Type B pancreatic cell (in vitro differentiated cells): Measurements from ENCODE around the gene ALMS1. TPM values are rescaled to one million over a fixed set of nuclear protein-coding genes. Genes with fewer than 3 reads are reported as not detected.
"Not testable (repeated sequence)": the region's sequence is repeated elsewhere in the genome, so short reads cannot be mapped to it uniquely, and the experiment has no call there.

Experiments
- DNase-seq: peaks from one replicate; pipeline ENCODE4 v3.0.0; 2021; ENCODE audit warnings: mixed read lengths; ENCODE audit not compliant: unreplicated experiment; ENCODE audit errors: extremely low spot score
- H3K27ac Mint-ChIP-seq: 2 replicates; pipeline ENCODE4 v1.8.0; 2021; ENCODE audit warnings: mild to moderate bottlenecking, mixed read lengths
- H3K27me3 Mint-ChIP-seq: 2 replicates; pipeline ENCODE4 v1.8.0; 2021; ENCODE audit warnings: mixed read lengths
- H3K36me3 Mint-ChIP-seq: 2 replicates; pipeline ENCODE4 v1.8.0; 2021; ENCODE audit warnings: mixed read lengths
- H3K4me1 Mint-ChIP-seq: one replicate; pipeline ENCODE4 v1.8.0; 2021; ENCODE audit warnings: mixed read lengths; ENCODE audit not compliant: unreplicated experiment
- H3K4me3 Mint-ChIP-seq: 2 replicates; pipeline ENCODE4 v1.8.0; 2021; ENCODE audit warnings: mild to moderate bottlenecking, mixed read lengths
- H3K9me3 Mint-ChIP-seq: 2 replicates; pipeline ENCODE4 v1.8.0; 2021; ENCODE audit warnings: mixed read lengths
- total RNA-seq: library from RNA; stranded (reverse); gene quantifications from 2 replicates; pipeline ENCODE4 v1.2.1, GENCODE V29; 2021; ENCODE audit warnings: low replicate concordance
- TF ChIP-seq, protein P1 (sequence below): fragments of 200-600 bp; sonication (generic); conservative IDR thresholded peaks from 2 replicates; pipeline ENCODE4 v1.5.0; 2021; ENCODE audit warnings: antibody characterized with exemption, mild to moderate bottlenecking

Gene ALMS1
- total RNA-seq, 1 donor from 2014 or later = 30.4 TPM

DNA sequence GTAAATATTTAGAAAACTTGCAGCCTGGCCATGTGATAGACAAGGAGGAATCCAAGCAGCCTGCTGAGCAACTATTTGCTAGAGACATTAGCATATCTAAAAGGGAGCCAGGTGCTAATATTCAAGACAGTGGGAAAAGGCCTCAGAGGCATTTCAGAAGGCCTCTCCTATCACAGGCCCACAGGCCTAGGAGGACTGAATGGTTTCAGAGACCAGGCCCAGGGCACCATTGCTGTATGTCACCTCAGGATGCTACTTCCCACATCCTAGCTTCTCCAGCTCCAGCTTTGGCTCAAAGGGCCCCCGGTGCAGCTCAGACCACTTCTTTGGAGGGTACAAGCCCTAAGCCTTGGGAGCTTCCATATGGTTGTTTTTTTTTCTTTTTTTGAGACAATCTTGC, 252.8 kb downstream of the ALMS1 start:
- H3K27ac Mint-ChIP-seq = no peak overlapping the region
- DNase-seq = no peak
- no peak overlapping the region for H3K4me3 Mint-ChIP-seq
- TF ChIP-seq, protein P1, sequence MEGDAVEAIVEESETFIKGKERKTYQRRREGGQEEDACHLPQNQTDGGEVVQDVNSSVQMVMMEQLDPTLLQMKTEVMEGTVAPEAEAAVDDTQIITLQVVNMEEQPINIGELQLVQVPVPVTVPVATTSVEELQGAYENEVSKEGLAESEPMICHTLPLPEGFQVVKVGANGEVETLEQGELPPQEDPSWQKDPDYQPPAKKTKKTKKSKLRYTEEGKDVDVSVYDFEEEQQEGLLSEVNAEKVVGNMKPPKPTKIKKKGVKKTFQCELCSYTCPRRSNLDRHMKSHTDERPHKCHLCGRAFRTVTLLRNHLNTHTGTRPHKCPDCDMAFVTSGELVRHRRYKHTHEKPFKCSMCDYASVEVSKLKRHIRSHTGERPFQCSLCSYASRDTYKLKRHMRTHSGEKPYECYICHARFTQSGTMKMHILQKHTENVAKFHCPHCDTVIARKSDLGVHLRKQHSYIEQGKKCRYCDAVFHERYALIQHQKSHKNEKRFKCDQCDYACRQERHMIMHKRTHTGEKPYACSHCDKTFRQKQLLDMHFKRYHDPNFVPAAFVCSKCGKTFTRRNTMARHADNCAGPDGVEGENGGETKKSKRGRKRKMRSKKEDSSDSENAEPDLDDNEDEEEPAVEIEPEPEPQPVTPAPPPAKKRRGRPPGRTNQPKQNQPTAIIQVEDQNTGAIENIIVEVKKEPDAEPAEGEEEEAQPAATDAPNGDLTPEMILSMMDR = no peak
- peaks cover under 1% of the 10 kb centered on the region for H3K27me3 Mint-ChIP-seq
- no peaks in the 10 kb centered on the region for H3K9me3 Mint-ChIP-seq
- peaks cover 6% of the 10 kb centered on the region for H3K4me1 Mint-ChIP-seq
- H3K36me3 Mint-ChIP-seq = no peaks in the 10 kb centered on the region

DNA sequence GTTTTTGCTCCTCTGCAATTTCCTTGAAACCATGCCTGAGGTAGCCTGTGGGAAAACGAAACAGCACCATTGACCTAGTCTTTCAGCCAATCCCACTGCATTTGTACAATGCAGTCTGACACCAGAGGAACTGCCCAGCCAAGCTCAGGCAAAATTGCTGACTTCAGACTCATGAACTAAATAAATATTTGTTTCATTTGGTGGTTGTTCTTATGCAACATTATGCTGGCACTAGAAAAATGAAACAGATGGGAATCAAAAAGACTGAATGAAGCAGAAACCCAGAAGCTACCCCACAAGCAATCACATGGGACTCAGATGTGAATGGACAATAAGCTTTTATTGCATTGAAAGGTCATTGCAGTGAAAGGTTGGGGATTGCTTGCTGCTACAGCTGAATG, 254.9 kb downstream of the ALMS1 start:
- no peak for DNase-seq
- no peak overlapping the region for H3K27ac Mint-ChIP-seq
- peaks cover 6% of the 10 kb centered on the region for H3K4me1 Mint-ChIP-seq
- no peaks in the 10 kb centered on the region for H3K9me3 Mint-ChIP-seq
- H3K4me3 Mint-ChIP-seq = no peak overlapping the region
- H3K27me3 Mint-ChIP-seq = peaks cover 13% of the 10 kb centered on the region
- TF ChIP-seq, protein P1 = no peak
- H3K36me3 Mint-ChIP-seq = no peaks in the 10 kb centered on the region

DNA sequence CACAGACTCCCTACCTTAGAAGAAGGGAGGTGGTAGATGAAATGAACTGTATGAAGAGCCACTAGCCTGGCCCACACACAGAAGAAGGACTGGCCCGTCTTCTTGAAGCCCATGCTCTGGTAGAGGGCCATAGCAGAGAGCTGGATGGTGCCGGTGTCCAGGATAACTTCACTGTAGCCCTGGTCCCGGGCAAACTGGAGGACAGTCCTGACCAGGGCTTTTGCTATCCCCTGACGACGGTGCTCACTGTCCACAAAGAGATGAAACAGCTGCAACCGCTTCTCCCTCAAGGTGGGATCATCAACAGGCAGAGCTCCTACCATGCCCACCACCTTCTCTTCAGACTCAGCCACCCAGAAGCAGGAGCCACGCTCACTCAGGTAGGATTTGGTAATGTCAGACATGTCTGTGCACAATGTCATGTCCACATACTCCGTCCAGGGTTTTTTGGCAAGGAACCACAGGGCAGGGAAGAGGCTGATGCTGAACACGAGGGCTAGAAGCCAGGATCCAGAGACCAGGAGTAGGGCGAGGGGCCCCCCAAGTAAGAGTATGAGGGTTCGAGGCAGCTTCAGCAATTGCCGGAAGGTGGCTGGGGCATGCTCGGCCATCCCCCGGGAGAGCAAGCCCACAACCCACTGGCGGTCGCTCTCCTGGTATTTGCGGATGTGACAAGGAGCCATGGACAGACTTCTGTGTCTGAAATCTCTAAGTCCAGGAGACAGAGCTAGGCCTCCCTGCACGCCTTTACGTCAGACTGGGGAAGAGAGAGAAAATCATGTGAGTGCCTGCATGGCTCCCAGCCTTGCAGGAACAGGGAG, 255.5 kb downstream of the ALMS1 start:
- Mint-ChIP-seq H3K4me3 (no peak overlapping the region), H3K27me3 (peaks cover 19% of the 10 kb centered on the region), H3K9me3 (no peaks in the 10 kb centered on the region), H3K36me3 (no peaks in the 10 kb centered on the region), H3K27ac (no peak overlapping the region), H3K4me1 (peaks cover 6% of the 10 kb centered on the region)
- DNase-seq = no peak
- TF ChIP-seq, protein P1 = no peak

DNA sequence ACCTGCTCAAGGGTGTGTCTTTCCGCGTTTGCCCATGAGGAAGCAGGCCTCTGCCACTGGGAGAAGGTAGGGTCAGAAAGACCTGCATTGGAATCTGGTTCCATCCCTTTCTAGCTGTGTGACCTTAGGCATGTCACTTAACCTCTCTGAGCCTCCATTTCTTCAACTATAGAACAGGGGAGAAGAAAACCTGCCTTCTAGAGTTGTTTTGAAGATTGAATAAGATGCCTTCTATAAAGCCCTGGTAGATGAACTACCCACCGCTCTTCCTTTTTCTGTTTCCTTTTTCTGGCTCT, 256.1 kb downstream of the ALMS1 start:
- DNase-seq = no peak

DNA sequence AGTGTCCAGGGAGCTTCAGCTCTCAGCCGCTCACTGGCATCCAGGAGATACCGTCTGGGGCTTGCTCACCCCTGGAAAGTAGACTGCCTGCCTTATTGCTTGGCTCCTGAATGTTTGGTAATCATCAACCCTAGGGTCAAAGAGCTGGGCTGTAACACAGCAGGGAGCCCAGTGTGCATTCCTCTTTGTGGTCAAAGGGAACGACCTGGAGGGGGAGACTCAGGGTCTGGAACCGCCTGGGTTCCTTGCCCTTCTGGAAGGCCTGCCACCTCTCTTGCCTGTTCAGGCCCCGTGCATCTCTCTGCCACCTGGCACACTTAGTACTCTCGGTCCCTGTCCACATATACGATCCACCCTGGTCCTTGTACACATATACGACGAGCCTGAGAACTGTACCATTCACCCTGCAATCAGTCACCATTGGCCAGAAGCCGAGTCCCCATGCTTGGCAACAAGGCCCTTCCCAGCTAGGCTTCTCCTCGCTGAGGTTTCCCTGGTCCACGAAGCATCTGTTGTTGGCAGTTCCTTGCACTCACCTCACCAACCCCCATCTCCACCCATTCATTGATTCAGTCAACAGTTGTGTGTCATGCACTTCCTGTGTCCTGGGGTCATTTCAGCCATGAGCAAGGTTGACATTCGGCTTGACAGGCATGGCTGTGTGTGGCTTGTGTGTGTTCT, 256.8 kb downstream of the ALMS1 start, which contains the start of gene NAT8:
Gene NAT8, minus strand, starts transcription at position 85 of the 681 bp plus-strand sequence. CDS start 794 bp downstream, outside the sequence.
- TF ChIP-seq, protein P1 = no peak
- Mint-ChIP-seq H3K9me3 (no peaks in the 10 kb centered on the region), H3K4me3 (no peak within 1 kb of the TSS), H3K4me1 (peaks cover 6% of the 10 kb centered on the region), H3K27me3 (peaks cover 26% of the 10 kb centered on the region), H3K27ac (no peak within 1 kb of the TSS), H3K36me3 (no peaks in the 10 kb centered on the region)
- no peak for DNase-seq

More for the DNA sequence above, 256.1 kb downstream of the ALMS1 start:
- Mint-ChIP-seq H3K36me3 (no peaks in the 10 kb centered on the region), H3K4me1 (peaks cover 6% of the 10 kb centered on the region), H3K9me3 (no peaks in the 10 kb centered on the region), H3K27me3 (peaks cover 23% of the 10 kb centered on the region), H3K27ac (no peak overlapping the region), H3K4me3 (no peak overlapping the region)
- TF ChIP-seq, protein P1 = no peak

DNA sequence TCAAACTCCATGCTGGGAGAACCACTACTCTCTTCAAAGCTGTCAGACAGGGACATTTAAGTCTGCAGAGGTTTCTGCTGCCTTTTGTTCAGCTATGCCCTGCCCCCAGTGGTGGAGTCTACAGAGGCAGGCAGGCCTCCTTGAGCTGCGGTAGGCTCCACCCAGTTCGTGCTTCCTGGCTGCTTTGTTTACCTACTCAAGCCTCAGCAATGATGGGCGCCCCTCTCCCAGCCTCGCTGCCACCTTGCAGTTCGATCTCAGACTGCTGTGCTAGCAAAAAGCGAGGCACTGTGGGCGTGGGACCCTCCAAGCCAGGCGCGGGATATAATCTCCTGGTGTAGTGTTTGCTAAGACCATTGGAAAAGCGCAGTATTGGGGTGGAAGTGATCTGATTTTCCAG, 262.1 kb downstream of the ALMS1 start:
- peaks cover 29% of the 10 kb centered on the region for H3K27me3 Mint-ChIP-seq
- H3K4me3 Mint-ChIP-seq, H3K4me1 Mint-ChIP-seq, DNase-seq, H3K27ac Mint-ChIP-seq, H3K9me3 Mint-ChIP-seq, H3K36me3 Mint-ChIP-seq: not testable (repeated sequence)
